GM10248 (cell line): ENCODE data around the gene CXCR3.

Experiments
- CTCF ChIA-PET: fragments of 300-600 bp; sonication (Branson Sonifier 250); formaldehyde crosslinking; extraction: SDS; loops from one replicate; lab custom pipeline; 2021; ENCODE audit warnings: antibody characterized with exemption; lab: Yijun Ruan, JAX
- POLR2A ChIA-PET: fragments of 350-650 bp; sonication (Branson Sonifier 250); formaldehyde crosslinking; extraction: SDS; loops from one replicate; lab custom pipeline; 2020; ENCODE audit warnings: antibody characterized with exemption; lab: Yijun Ruan, JAX
- DNase-seq: peaks from one replicate; pipeline ENCODE4 v3.0.0; 2012; ENCODE audit errors: extremely low spot score
- CTCF ChIP-seq: IDR thresholded peaks from 2 replicates; pipeline ENCODE4 v1.5.1; 2012; ENCODE audit warnings: mild to moderate bottlenecking, low read depth; ENCODE audit errors: extremely low read depth, missing control alignments, control extremely low read depth

The CXCR3 gene

GRCh38 chrX:71621603-71622002 lies 3.3 kb upstream of the CXCR3 start:
- ChIA-PET CTCF (interaction anchor here (1.8 to 2.7 kb wide), 2 partner anchors 13 to 28 kb away, joined by 3 to 13 read pairs; no protein-coding TSS in a partner anchor), POLR2A (interaction anchor here (0.7 kb wide), 1 partner anchor 530 kb away, joined by 3 read pairs; no protein-coding TSS in a partner anchor)
- DNase-seq: no peak
- TF ChIP-seq CTCF: no peak

DNA sequence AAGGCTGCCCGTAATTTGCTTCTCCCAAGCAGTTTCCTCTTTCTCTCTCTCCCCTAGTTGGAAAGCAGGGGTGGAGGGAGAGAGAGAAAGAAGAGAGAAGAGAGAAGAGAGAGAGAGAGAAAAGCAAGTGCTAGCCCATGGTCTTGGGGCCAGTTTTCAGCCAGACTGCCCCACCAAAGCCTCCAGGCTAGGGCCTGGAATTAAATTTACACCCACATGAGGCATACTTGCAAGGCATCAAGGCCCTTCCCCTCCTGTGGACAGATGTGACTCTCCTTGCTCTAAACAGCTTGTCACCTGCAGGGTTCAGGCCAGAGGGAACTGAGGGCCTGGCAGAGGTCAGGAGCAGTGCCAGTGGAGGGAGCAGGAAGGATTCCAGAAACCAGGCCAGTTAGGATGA lies 1.7 kb upstream of the CXCR3 start:
- CTCF ChIA-PET: interaction anchor here (2.1 to 2.4 kb wide), 2 partner anchors 31 to 32 kb away, joined by 6 to 8 read pairs; no protein-coding TSS in a partner anchor
- DNase-seq: no peak
- TF ChIP-seq CTCF: no peak
- POLR2A ChIA-PET: no interaction called here

- ChIA-PET POLR2A (no interaction called here), CTCF (interaction anchor here (2.1 to 2.4 kb wide), 2 partner anchors 31 to 33 kb away, joined by 6 to 8 read pairs; no protein-coding TSS in a partner anchor)
- no peak for TF ChIP-seq CTCF
- DNase-seq: peak; percentile 38
Observed at GRCh38 chrX:71619193-71619592, 882 bp upstream of the CXCR3 start.

DNA sequence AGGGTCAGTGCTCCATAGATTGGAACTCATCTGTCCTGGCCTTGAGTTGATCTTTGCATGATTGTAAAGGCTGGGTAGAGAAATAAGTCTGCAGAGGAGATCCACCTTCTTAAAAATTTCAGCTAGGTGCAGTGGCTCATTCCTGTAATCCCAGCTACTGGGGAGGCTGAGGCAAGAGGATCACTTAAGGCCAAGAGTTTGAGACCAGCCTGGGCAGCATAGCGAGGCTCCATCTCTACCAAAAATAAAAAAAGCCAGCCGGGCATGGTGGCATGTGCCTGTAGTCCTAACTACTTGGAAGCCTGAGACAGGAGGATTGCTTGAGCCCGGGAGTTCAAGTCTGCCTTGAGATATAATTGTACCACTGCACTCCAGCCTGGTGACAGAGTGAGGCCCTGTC lies 476 bp upstream of the CXCR3 start:
- no peak for TF ChIP-seq CTCF
- no peak for DNase-seq
- CTCF ChIA-PET: interaction anchor here (2.1 to 2.4 kb wide), 2 partner anchors 32 to 34 kb away, joined by 6 to 8 read pairs; no protein-coding TSS in a partner anchor
- POLR2A ChIA-PET: interaction anchor here (0.6 kb wide), 1 partner anchor 21 kb away, joined by 3 read pairs; no protein-coding TSS in a partner anchor

- ChIA-PET CTCF (interaction anchor here (2.4 kb wide), 1 partner anchor 33 kb away, joined by 8 read pairs; no protein-coding TSS in a partner anchor), POLR2A (no interaction called here)
- no peak for TF ChIP-seq CTCF
- no peak for DNase-seq
Observed at GRCh38 chrX:71617742-71618141, 569 bp downstream of the CXCR3 start.

DNA sequence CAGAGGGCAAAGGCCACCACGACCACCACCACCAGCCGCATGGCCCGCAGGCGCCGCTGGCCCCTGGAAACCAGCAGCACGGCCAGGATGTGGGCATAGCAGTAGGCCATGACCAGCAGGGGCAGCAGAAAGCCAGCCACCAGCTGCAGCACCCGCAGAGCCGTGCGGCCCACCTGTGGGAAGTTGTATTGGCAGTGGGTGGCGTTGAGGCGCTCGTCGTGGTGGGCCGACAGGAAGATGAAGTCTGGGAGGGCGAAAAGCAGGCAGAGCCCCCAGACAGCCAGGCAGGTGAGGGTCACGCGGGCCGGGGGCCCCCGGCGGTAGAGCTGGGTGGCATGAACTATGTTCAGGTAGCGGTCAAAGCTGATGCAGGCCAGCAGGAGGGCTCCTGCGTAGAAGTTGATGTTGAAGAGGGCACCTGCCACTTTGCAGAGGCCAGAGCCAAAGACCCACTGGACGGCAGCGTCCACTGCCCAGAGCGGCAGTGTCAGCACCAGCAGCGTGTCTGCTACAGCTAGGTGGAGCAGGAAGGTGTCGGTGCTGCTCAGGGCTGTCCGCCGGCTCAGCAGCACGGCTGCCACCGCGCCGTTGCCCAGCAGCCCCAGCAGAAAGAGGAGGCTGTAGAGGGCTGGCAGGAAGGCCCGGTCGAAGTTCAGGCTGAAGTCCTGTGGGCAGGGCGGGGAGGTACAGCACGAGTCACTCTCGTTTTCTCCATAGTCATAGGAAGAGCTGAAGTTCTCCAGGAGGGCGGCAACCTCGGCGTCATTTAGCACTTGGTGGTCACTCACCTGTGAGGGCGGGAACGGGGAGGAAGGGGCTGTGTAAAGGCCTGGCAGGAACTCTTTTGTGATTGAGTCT lies 1.4 kb downstream of the CXCR3 start:
- ChIA-PET POLR2A (no interaction called here), CTCF (no interaction called here)
- DNase-seq: no peak
- TF ChIP-seq CTCF: peak; percentile 15
